NCI-H187 (cell line): ENCODE measurements around the gene ASIC1.
A peak's percentile ranks its signal among the peaks of the same experiment; 100 is the strongest.

ENCODE experiments used
- DNase-seq, 2 experiments: peaks; one replicate each; lab custom pipeline; 2025; lab: John Stamatoyannopoulos, UW

ASIC1 gene

DNA sequence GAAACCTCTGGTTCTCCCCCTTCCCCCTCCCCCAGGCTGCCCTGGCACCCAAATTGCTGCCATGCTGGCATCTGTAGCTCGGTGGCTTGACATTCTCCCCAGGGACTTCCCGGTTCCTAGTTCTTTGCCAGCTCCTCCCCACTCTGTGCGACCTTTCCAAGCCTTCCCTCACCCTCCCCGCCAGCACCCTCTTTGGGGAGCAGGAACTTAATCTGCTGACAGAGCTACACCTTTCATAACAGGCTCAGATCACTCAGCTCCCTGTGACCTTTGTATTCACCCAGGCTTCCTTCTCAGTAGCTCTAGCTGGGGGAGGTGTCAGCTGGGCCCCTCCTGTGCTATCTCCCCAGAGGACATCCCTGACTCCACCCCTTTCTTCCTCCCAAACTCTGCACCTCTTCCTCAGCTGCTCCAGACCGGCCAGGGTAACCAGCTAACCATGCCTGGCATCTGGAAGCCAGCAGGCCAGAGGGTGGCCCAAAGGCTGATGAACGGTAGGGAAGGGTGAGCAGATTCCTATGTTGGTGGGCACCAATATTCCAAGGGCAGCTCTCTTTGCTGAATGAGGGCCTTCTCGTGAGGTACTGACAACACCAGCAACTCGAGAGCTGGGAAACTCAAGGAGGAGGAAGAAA, 52.8 kb downstream of the ASIC1 start:
- DNase-seq, result no peak

GRCh38 chr12:50110762-50111351, 53.5 kb downstream of the ASIC1 start:
- no peak for DNase-seq

DNA sequence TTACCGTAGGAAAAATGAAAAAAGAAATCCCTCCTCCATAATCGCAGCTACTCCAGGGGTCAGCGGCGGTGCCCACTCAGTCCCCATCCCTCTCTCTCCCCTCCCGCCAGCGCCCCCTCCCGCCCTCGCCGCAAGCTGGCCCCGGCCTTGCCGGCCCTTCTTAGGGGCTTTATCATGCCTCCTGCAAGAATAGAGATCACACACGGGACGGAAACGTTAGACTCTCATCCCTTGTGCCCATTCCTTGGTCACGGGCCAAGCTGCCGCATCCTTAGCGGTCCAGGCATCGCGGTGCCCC, 53.9 kb downstream of the ASIC1 start:
- DNase-seq, result no peak

DNA sequence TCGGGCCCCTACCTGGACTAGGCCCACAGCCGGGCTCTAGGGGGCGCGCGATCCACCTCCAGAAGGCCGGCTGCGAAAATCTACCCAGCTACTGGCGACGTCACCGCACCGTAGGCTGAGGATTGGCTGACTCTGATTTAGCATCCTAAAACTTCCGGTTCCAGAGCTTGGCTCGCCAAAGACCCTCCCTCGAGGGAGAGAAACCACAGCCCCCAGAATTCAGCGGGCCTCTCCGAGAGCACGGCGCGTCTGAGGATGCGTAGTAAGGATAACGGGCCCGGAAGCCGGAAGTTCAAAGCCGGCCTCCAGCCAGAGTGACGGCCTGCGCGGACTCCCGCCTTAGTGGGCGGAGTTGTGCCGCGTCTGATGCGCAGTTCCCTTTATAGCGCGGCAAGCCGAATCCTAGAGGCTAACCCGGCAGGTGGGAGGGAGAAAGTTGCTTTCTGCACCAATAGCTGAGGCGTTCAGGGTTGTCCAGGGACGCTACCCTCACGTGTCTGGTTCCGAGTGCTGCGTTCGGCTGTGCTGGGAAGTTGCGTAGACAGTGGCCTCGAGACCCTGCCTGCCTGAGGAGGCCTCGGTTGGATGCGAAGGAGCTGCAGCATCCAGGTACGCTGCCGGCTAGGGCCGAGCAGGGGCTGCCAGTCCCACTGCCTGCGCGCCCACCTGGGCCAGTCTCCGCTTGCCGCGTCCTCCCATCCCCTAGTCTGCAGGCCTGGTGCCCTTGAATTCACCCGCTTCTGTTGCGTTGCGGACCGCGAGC, 54.5 kb downstream of the ASIC1 start, which contains the start of gene COX14:
Gene COX14 (plus strand): TSS at position 544 of the 763 bp plus-strand sequence. CDS start 7,808 bp downstream, outside the sequence.
- DNase-seq, result peak; percentile 98 to 100

DNA sequence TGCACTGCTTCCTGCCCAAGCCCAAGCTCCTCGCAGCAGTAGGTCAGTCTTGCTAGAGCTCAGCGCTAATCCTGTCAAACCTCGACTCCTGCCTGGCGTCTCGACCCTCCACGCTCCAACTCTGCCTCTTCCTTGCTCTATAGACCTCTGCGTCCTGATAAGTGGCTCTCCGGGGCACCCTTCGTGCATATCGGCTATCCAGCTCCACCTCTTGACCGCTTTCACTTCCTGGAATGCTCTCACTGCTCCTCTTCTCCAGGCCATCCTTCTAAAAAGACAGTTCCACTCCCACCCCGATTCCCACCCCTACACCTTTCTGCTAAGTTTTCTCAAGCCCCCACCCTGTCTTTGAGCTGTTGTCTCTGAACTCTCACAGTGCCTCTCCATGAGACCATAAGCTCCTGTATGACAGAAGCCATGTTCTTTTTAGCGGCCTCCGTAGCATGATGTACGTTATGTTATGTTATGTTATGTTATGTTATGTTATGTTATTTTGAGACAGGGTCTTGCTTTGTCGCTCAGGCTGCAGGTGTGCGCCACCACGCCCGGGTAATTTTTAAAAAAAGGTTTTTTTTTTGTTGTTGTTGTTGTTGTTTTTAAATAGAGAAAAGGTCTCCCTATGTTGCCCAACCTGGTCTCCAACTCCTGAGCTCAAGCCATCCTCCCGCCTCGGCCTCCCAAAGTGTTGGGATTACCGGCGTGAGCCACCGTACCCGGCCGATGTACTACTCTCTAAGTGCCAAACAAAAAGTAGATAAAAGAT, 55.2 kb downstream of the ASIC1 start:
- DNase-seq, result no peak

GRCh38 chr12:50117057-50117622, 59.7 kb downstream of the ASIC1 start:
- no peak for DNase-seq

GRCh38 chr12:50119387-50119786, 62.0 kb downstream of the ASIC1 start:
- DNase-seq, result no peak

DNA sequence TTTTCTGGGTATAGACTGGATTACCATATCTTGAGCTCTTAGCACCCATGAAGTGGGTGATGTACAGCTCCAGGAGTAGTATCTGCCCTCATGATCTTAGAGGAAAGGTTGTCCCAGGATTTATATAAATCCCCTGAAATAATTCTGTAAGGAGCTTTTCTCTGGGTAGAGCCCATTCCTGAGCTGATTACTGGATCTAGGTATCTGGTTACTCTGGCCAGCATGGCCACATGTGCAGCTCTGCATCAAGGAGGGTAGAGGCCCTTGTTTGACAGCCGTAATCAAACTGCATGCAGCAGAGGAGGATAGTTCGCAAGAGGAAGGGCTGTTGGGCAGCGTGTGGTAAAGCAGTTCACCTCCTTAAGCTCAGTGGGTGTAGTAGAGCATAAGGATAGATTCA, 63.1 kb downstream of the ASIC1 start:
- no peak for DNase-seq

GRCh38 chr12:50120953-50121352, 63.6 kb downstream of the ASIC1 start:
- no peak for DNase-seq

DNA sequence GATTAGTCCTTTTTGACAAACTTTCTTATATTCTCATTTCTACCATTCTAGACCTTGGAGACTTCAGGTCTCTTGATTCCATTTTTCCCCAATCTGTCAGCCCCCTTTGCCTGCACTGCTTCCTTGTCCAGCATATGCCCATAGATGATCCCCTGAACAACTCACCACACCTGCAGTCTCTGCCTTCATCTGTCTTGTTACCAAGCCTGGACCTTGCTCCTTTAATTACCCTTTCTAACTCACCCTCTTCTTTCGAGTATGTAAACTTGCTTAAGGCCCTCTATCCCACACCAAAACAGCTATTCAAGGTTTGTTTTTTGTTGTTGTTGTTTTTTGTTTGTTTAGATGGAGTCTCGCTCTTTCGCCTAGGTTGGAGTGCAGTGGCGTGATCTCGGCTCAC, 64.2 kb downstream of the ASIC1 start:
- no peak for DNase-seq

DNA sequence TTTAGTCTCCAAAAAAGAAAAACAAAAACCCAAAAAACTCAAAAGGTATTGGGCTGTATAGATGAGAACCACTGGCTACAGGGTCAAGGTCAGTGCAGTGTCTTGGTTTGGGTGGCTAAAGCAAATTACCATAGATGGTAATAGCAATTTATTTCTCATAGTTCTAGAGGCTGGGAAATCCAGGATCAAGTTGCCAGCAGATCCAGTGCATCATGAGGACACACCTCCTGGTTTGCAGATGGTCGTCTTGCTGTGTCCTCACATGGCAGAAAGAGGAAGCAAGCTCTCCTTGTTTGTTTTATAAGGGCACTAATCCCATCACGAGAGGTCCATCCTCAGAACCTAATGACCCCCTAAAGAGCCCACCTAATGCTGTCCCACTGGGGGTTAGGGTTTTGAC, 65.8 kb downstream of the ASIC1 start:
- DNase-seq, result no peak

GRCh38 chr12:50127546-50127945, 70.2 kb downstream of the ASIC1 start:
- DNase-seq, result peak; percentile 22 to 67

GRCh38 chr12:50129290-50129689, 71.9 kb downstream of the ASIC1 start:
- DNase-seq, result no peak

DNA sequence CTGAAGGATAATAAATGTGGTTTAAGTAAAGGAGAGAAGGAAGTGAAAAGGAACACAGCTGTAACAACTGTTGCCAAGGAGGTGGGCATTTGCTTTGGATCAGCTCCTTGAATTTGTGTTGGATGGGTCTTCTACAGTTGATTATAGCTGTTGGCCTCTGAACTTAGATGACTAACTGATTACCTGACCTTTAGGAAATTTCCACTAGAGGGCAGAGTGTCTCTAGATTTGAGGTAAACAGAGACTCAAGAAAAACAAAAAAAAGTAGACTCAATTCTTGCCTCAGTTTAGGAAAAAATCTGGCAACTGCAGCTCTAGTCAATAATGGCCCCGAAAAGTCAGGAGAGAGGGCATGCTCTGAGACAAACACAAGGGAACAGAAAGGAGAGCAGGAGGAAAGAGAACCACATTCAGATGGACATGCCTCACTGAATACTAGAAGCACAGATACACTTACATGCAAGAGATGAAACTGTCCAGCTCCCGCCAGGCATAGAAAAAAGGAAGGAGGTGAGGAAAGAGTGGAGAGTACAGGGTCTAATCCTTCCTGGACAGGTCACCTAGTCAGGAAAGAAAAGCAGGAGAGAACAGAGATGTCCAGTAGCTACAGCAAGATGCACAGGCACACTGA, 75.2 kb downstream of the ASIC1 start:
- DNase-seq, result no peak
